VCaP (cell line): ENCODE results near the gene SELENON.

ENCODE experiments used
- H3K27ac ChIP-seq: fragments of 450-650 bp; 2 replicates; pipeline ENCODE4 v1.5.1; 2017
- TF ChIP-seq, protein P1 (sequence below): fragments of 450-650 bp; conservative IDR thresholded peaks from 2 replicates; pipeline ENCODE4 v1.5.1; 2017; ENCODE audit warnings: mild to moderate bottlenecking, moderate library complexity

SELENON gene

DNA sequence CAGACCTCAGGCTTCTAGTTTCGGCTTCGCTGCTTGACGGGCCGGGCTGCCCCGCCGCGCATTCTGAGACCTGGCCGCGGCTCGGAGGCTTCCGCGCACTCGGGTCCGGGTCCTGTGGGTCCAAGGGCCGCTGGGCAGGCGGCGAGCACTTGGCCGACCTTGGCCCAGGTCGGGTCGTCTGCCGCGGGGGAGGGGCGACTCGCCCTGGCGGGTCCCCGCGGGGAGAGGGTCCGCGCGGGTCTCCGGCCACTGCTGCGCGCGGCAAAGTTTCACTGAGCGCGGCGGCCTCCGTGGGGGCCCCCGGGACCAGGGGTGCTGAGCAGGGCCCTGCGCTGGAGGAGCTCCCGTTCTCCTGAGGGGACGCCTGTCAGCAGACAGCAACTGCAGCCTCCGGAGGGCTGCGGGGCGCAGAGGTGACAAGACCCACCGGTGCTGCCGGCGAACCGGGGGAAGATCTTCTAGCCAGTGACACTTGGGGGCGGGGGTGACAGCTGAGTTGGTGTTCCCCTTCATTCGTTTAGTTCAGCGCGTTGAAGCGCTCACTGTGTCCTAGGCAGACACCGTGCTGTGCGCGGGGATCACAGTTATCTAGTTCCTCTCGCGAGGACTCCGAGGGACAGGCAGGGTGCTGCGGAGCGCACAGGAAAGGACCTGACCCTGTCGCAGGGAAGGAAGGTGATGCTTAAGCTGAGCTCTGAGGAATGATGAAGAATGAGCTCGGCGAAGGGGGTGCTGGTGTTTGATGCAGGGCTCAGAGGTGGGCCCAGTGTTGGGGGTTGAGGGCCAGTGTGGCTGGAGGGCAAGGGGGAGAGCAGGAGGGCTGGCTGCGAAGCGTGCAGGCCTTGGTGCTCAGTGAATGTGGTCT is 20.5 kb downstream of the SELENON start:
- H3K27ac ChIP-seq, result peak overlapping the region; percentile 84
- TF ChIP-seq, protein P1, sequence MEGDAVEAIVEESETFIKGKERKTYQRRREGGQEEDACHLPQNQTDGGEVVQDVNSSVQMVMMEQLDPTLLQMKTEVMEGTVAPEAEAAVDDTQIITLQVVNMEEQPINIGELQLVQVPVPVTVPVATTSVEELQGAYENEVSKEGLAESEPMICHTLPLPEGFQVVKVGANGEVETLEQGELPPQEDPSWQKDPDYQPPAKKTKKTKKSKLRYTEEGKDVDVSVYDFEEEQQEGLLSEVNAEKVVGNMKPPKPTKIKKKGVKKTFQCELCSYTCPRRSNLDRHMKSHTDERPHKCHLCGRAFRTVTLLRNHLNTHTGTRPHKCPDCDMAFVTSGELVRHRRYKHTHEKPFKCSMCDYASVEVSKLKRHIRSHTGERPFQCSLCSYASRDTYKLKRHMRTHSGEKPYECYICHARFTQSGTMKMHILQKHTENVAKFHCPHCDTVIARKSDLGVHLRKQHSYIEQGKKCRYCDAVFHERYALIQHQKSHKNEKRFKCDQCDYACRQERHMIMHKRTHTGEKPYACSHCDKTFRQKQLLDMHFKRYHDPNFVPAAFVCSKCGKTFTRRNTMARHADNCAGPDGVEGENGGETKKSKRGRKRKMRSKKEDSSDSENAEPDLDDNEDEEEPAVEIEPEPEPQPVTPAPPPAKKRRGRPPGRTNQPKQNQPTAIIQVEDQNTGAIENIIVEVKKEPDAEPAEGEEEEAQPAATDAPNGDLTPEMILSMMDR, result no peak

DNA sequence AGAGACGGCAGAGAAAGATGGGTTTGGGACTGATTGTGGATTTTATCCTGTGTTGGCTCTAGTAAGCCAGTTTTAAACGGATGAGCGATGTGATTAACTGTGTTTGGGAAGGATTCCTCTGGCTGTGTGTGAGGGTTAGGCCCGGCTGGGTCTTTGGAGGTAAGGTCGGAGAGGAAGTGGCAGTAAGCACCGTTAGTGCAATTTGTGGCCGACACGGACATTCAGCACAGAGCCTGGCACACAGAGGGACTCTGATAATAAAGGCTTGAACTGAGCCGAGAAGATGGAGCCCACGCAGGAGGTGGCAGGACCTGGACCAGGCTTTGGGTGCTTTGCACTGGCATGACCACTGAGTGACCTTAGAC is 21.1 kb downstream of the SELENON start:
- H3K27ac ChIP-seq, result peak overlapping the region; percentile 84
- TF ChIP-seq, protein P1, result no peak

DNA sequence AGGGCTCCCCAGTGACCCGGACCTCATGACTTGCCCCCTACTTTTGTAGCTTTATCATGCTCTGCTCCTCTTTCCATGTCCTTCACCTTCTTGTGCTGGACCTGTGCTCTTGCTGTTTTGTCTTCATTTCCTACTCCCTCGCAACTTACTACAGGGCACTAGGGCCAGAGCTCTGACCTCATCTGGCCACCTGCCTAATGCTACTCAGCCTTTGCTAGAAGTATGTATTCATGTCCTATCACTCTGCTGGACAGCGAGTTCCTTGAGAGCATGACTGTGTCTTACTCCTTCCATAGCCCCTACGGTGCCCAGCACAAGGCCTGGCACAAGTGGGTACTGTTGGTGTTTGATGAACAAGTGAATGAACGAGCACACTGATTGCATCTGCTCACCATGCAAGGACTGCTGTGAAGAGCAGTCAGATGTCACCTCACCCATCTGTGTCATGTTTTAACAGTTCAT is 21.7 kb downstream of the SELENON start:
- no peak overlapping the region for H3K27ac ChIP-seq
- TF ChIP-seq, protein P1, result no peak

DNA sequence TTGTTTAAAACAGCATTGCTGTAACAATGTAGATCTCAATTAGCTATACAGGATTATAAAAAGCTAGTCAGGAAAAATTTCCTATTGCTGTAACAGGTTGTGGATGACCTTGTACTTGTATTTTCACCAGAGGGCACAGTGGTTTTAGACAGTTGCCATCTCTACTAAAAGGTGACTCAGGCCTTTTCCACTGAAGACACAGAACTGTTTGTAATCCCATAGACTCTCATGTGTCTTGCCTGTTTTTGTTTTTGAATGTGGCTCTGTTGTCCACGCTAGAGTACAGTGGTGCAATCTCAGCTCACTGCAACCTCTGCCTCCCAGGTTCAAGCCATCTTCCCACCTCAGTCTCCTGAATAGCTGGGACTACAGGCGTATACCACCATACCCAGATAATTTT is 25.6 kb downstream of the SELENON start:
- TF ChIP-seq, protein P1, result no peak

DNA sequence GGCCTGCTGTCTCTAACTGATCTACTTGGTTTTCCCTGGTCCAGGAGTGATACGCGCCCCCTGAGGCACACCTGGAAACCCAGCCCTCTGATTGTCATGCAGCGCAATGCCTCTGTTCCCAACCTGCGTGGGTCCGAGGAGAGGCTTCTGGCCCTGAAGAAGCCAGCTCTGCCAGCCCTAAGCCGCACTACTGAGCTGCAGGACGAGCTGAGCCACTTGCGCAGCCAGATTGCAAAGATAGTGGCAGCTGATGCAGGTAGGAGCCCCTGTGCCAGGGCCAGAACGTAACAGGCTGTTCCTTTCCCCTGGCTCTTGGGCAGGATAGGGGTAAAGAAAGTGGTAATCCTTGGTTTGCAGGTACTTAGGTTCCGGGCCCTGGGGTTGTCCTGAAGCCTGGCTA is 26.6 kb downstream of the SELENON start:
- TF ChIP-seq, protein P1, result no peak
- H3K27ac ChIP-seq, result peak overlapping the region; percentile 8; the same call in 1 of the 2 replicates

More for the DNA sequence above, 25.6 kb downstream of the SELENON start:
- H3K27ac ChIP-seq, result no peak overlapping the region; the same call in 1 of the 2 replicates

DNA sequence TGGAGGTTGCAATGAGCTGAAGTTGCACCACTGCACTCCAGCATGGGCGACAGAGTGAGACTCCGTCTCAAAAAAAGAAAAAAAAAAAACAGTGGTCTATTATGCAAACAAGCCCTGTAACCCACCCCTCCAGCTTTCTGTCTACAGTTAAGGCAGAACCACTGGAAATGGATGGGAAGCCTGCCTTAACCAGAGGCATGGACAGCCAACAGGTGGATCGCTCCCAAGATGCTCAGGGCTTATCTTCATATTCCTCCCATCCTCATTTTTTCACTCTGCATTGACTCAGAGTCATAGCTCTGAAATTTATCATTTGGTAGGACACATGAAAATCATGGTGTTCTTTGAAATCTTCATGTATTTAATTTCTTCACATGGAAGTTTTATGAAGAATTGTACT is 28.5 kb downstream of the SELENON start:
- no peak overlapping the region for H3K27ac ChIP-seq
- TF ChIP-seq, protein P1, result no peak

DNA sequence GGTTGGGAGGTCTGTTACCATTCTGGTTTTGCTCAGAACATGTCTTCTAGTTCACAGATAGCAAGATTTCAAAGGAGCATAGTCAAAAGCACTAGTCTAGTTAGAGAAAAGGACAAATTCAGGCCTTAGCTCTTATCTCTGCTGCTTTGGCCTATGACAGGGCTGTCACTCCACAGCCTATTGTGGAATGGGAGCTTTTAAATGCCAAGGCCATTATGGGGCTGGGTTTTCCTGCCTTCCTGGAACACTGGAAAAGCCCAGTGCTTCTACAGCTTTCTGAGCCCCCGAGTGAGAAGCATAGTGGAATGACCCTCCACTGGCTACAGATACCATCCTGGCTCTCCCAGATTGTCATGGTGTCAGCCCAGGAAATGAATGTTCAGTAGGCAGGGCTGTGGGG is 29.1 kb downstream of the SELENON start:
- TF ChIP-seq, protein P1, result no peak
- no peak overlapping the region for H3K27ac ChIP-seq
